ENCODE data around the gene ACTL6A.
A peak's percentile ranks its signal among the peaks of the same experiment; 100 is the strongest.
"Not testable (repeated sequence)": the region's sequence is repeated elsewhere in the genome, so short reads cannot be mapped to it uniquely, and the experiment has no call there.

ACTL6A gene

GRCh38 chr3:179562591-179563270, at the start of gene ACTL6A:
Gene ACTL6A, plus strand, starts transcription at chr3:179562926. Its CDS starts 167 bp downstream, at chr3:179563093.
- H3K36me3 Mint-ChIP-seq (ENCODE audit: low read depth), result peaks cover 9% of the 10 kb centered on the region

GRCh38 chr3:179513862-179514261, 48.9 kb upstream of the ACTL6A start:
- Mint-ChIP-seq H3K27me3 (peaks cover 12% of the 10 kb centered on the region), H3K36me3 (ENCODE audit: low read depth) (no peaks in the 10 kb centered on the region), H3K27ac (no peak overlapping the region), H3K9me3 (no peaks in the 10 kb centered on the region), H3K4me3 (no peak overlapping the region), H3K4me1 (ENCODE audit: low read depth) (no peaks in the 10 kb centered on the region)
- DNase-seq, result no peak

More at GRCh38 chr3:179562591-179563270, at the start of gene ACTL6A:
- H3K4me1 Mint-ChIP-seq (ENCODE audit: low read depth), result peaks cover 35% of the 10 kb centered on the region
- DNase-seq, result peak; percentile 99
- peaks cover 6% of the 10 kb centered on the region for H3K27me3 Mint-ChIP-seq
- H3K4me3 Mint-ChIP-seq, result peak within 1 kb of the TSS; percentile 98
- peak within 1 kb of the TSS; percentile 99 for H3K27ac Mint-ChIP-seq
- no peaks in the 10 kb centered on the region for H3K9me3 Mint-ChIP-seq

- H3K27ac Mint-ChIP-seq; DNase-seq; H3K4me3 Mint-ChIP-seq; H3K9me3 Mint-ChIP-seq; H3K36me3 Mint-ChIP-seq (ENCODE audit: low read depth); H3K27me3 Mint-ChIP-seq; H3K4me1 Mint-ChIP-seq (ENCODE audit: low read depth): not testable (repeated sequence)
Observed at GRCh38 chr3:179516461-179517251, 46.1 kb upstream of the ACTL6A start.

DNA sequence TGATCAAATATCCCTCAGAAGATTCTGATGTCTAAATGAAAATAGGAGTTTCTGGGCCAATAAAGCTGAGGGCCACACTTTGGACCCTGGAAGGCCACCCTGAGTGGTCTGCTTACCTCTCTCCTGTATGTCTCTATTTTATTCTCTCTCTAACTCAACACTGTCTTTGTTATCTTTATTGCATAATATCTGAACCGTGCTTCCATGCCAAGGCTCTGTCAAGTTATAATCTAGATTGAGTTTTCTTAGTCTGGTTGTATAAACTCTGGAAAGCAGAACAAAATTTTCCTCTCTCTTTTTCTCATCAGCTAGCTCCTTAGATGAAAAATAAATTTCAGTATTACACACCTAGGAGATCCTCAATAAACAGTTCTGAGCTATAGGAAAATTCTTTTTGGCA, 36.2 kb upstream of the ACTL6A start:
- no peak overlapping the region for H3K27ac Mint-ChIP-seq
- H3K4me1 Mint-ChIP-seq (ENCODE audit: low read depth), result no peaks in the 10 kb centered on the region
- no peaks in the 10 kb centered on the region for H3K36me3 Mint-ChIP-seq (ENCODE audit: low read depth)
- peaks cover 16% of the 10 kb centered on the region for H3K27me3 Mint-ChIP-seq
- DNase-seq, result no peak
- no peaks in the 10 kb centered on the region for H3K9me3 Mint-ChIP-seq
- H3K4me3 Mint-ChIP-seq, result no peak overlapping the region

- Mint-ChIP-seq H3K27ac (no peak overlapping the region), H3K36me3 (ENCODE audit: low read depth) (no peaks in the 10 kb centered on the region), H3K4me1 (ENCODE audit: low read depth) (no peaks in the 10 kb centered on the region), H3K27me3 (peaks cover 16% of the 10 kb centered on the region), H3K4me3 (no peak overlapping the region), H3K9me3 (no peaks in the 10 kb centered on the region)
- DNase-seq, result no peak
Observed at GRCh38 chr3:179526989-179527391, 35.7 kb upstream of the ACTL6A start.

GRCh38 chr3:179528772-179529171, 34.0 kb upstream of the ACTL6A start:
- Mint-ChIP-seq H3K36me3 (ENCODE audit: low read depth) (no peaks in the 10 kb centered on the region), H3K4me3 (no peak overlapping the region), H3K4me1 (ENCODE audit: low read depth) (no peaks in the 10 kb centered on the region), H3K9me3 (no peaks in the 10 kb centered on the region), H3K27ac (no peak overlapping the region), H3K27me3 (peaks cover 19% of the 10 kb centered on the region)
- DNase-seq, result no peak

DNA sequence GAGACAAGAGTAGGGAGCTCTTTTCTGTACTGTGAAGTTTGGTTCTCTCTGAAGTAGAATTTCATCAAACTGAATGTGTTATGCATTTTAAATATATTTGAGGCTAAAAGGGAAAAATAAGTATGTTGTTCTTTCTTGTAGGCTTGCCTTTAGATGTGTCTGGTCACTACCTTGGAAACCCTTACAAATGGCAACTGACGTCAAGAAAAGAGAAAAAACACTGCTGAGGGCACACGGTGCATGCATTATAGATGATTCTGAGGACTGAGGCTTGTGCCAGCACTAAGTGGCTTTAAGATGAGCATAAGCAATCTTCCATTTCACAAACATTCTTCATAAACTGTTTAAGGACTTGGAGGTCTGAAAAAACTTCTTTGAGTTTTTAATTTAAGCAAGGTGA, 31.1 kb upstream of the ACTL6A start:
- DNase-seq, result no peak
- no peak overlapping the region for H3K4me3 Mint-ChIP-seq
- H3K36me3 Mint-ChIP-seq (ENCODE audit: low read depth), result no peaks in the 10 kb centered on the region
- H3K4me1 Mint-ChIP-seq (ENCODE audit: low read depth), result no peaks in the 10 kb centered on the region
- no peaks in the 10 kb centered on the region for H3K9me3 Mint-ChIP-seq
- H3K27ac Mint-ChIP-seq, result no peak overlapping the region
- H3K27me3 Mint-ChIP-seq, result peaks cover 9% of the 10 kb centered on the region

GRCh38 chr3:179533274-179533673, 29.5 kb upstream of the ACTL6A start:
- Mint-ChIP-seq H3K27ac (no peak overlapping the region), H3K4me1 (ENCODE audit: low read depth) (no peaks in the 10 kb centered on the region), H3K4me3 (no peak overlapping the region), H3K36me3 (ENCODE audit: low read depth) (no peaks in the 10 kb centered on the region), H3K27me3 (peaks cover 9% of the 10 kb centered on the region), H3K9me3 (no peaks in the 10 kb centered on the region)
- DNase-seq, result no peak

DNA sequence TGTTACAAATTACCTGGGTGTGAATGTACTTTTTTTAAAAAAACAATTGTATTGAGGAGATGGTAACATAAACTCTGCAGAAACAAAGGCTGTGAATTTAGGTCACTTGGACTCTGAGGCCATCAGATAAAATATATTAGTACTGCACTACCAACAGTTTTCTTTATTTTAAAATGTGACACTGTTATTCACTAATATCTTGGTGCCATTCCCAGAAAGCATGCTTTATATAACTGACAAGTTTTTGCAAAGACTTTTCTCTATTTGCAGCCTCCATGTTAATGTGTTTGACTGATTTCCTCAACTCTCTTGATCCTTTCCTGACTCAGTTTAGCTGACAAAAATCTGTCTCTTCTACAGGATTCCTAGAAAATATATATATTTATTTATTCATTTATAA, 26.5 kb upstream of the ACTL6A start:
- Mint-ChIP-seq H3K4me3 (no peak overlapping the region), H3K9me3 (no peaks in the 10 kb centered on the region), H3K27me3 (peaks cover 3% of the 10 kb centered on the region), H3K36me3 (ENCODE audit: low read depth) (no peaks in the 10 kb centered on the region), H3K4me1 (ENCODE audit: low read depth) (no peaks in the 10 kb centered on the region), H3K27ac (no peak overlapping the region)
- no peak for DNase-seq

- Mint-ChIP-seq H3K36me3 (ENCODE audit: low read depth) (no peaks in the 10 kb centered on the region), H3K27me3 (peaks cover 5% of the 10 kb centered on the region), H3K9me3 (no peaks in the 10 kb centered on the region), H3K27ac (no peak overlapping the region), H3K4me1 (ENCODE audit: low read depth) (no peaks in the 10 kb centered on the region), H3K4me3 (no peak overlapping the region)
- DNase-seq, result no peak
Observed at GRCh38 chr3:179541094-179541493, 21.6 kb upstream of the ACTL6A start.

DNA sequence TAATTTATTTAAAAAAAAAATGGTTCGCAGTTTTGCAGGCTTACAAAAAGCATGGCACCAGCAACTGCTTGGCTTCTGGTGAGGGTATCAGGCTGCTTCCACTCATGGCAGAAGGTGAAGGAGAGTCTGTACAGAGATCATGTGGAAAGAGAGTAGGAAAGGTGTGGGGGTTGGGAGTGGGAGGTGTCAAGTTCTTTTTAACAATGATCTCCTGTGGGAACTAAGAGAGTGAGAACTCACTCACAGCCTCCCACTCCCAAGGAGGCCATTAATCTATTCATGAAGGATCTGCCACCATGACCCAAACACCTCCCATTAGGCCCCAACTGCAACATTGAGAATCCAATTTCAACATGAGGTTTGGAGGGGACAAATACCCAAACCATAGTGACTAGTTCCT, 21.1 kb upstream of the ACTL6A start:
- H3K27me3 Mint-ChIP-seq, result peaks cover 5% of the 10 kb centered on the region
- no peak overlapping the region for H3K27ac Mint-ChIP-seq
- H3K9me3 Mint-ChIP-seq, result no peaks in the 10 kb centered on the region
- H3K4me1 Mint-ChIP-seq (ENCODE audit: low read depth), result no peaks in the 10 kb centered on the region
- DNase-seq, result no peak
- no peaks in the 10 kb centered on the region for H3K36me3 Mint-ChIP-seq (ENCODE audit: low read depth)
- H3K4me3 Mint-ChIP-seq, result no peak overlapping the region

DNA sequence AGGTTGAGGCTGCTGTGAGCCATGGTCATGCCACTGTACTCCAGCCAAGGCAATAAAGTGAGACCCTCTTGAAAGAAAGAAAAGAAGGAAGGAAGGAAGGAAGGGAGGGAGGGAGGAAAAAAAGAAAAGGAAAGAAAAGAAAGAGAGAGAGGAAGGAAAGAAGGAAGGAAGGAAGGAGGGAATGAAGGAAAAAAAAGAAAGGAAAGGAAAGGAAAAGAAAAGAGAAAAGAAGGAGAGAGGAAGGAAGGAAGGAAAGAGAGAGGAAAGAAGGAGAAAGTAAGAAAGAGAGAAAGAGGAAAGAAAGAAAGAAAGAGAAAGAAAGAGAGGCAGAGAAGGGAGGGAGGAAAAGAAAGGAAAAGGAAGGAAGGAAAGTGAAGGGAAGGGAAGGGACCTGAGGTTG, 20.4 kb upstream of the ACTL6A start:
- no peaks in the 10 kb centered on the region for H3K36me3 Mint-ChIP-seq (ENCODE audit: low read depth)
- no peaks in the 10 kb centered on the region for H3K4me1 Mint-ChIP-seq (ENCODE audit: low read depth)
- H3K9me3 Mint-ChIP-seq, result no peaks in the 10 kb centered on the region
- no peak overlapping the region for H3K27ac Mint-ChIP-seq
- no peak for DNase-seq
- H3K4me3 Mint-ChIP-seq, result no peak overlapping the region
- H3K27me3 Mint-ChIP-seq, result peaks cover 5% of the 10 kb centered on the region

DNA sequence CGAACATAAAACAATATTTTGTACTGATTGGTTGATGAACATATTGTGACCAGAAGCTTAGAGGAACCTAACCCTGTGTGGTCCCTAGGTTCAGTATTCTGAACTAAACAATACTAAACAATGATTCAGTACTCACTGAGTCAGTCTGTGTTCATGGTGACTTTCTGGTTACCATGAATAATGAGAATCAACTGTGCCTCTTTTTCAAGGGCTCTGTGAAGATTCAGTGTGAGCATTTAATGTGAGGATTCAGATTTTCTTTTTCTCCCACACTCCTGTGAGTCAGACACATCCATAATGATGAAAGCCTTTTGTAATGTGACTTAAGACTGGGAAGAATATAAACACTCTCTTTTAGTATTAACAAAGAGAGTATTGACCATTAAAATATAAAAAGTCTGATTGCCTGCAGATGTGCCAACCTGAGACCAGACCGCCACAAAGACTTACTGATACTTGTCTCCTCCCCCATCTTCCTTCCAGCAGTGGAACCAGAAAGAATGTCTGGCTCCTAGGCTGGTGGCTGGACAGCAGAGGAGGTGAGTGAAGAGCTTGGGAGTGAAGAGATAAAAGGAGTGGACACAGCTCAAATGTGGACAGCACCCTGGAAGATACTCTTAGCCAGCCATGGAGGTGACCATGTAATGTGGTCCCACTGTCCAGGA, 17.6 kb upstream of the ACTL6A start:
- no peak overlapping the region for H3K27ac Mint-ChIP-seq
- H3K4me1 Mint-ChIP-seq (ENCODE audit: low read depth), result no peaks in the 10 kb centered on the region
- H3K4me3 Mint-ChIP-seq, result no peak overlapping the region
- DNase-seq, result no peak
- H3K36me3 Mint-ChIP-seq (ENCODE audit: low read depth), result no peaks in the 10 kb centered on the region
- H3K27me3 Mint-ChIP-seq, result peaks cover 5% of the 10 kb centered on the region
- H3K9me3 Mint-ChIP-seq, result no peaks in the 10 kb centered on the region

- no peak overlapping the region for H3K4me3 Mint-ChIP-seq
- H3K27me3 Mint-ChIP-seq, result peaks cover 5% of the 10 kb centered on the region
- H3K36me3 Mint-ChIP-seq (ENCODE audit: low read depth), result no peaks in the 10 kb centered on the region
- H3K4me1 Mint-ChIP-seq (ENCODE audit: low read depth), result no peaks in the 10 kb centered on the region
- DNase-seq, result no peak
- H3K27ac Mint-ChIP-seq, result no peak overlapping the region
- no peaks in the 10 kb centered on the region for H3K9me3 Mint-ChIP-seq
Observed at GRCh38 chr3:179546814-179547241, 15.9 kb upstream of the ACTL6A start.

Measured in activated T-cell treated with anti-CD3 and anti-CD28 coated beads, Interleukin-2, amount 50 U/mL, for 24 hours (primary cell).